Hepatocyte (in vitro differentiated cells): ENCODE data around the gene ANXA7.

Experiments used
- CTCF ChIP-seq: fragments of 200-600 bp; sonication (generic); IDR thresholded peaks from 2 replicates; pipeline ENCODE4 v1.5.1; 2016; ENCODE audit warnings: antibody characterized with exemption, mild to moderate bottlenecking; ENCODE audit not compliant: poor library complexity
- EZH2 ChIP-seq: fragments of 200-600 bp; sonication (generic); IDR thresholded peaks from 2 replicates; pipeline ENCODE4 v1.6.1; 2016; ENCODE audit warnings: antibody characterized with exemption, mild to moderate bottlenecking, borderline replicate concordance

- no peak for TF ChIP-seq CTCF
- no peak for TF ChIP-seq EZH2
These were observed 37.2 kb downstream of the ANXA7 start for GRCh38 chr10:73376679-73377078.
